Measurements from ENCODE around the gene NCCRP1.
A peak's percentile ranks its signal among the peaks of the same experiment; 100 is the strongest.

The NCCRP1 gene

GRCh38 chr19:39196860-39197562, at the start of gene NCCRP1:
NCCRP1 (plus strand) TSS chr19:39196964; CDS start chr19:39196983, 19 bp downstream.
- no peak for DNase-seq (ENCODE audit: low spot score)

DNA sequence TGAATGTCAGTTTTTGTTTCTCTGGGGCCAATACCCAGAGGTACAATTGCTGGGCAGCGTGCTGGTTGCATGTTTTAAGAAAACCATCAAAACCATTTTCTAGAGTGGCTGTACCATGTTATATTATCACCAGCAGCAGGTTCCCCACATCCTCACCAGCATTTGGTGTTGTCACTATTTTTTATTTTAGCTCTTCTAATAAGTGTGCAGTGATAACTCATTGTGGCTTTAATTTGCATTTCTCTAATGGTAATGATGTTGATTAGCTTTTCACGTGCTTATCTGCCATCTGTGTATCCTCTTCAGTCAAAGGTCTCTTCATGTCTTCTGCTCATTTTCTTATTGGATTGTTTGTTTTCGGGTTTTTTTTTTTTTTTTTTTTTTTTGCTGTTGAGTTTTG, 49.3 kb upstream of the NCCRP1 start:
- no peak for DNase-seq (ENCODE audit: low spot score)

GRCh38 chr19:39148939-39149529, 47.7 kb upstream of the NCCRP1 start:
- DNase-seq (ENCODE audit: low spot score), result no peak

DNA sequence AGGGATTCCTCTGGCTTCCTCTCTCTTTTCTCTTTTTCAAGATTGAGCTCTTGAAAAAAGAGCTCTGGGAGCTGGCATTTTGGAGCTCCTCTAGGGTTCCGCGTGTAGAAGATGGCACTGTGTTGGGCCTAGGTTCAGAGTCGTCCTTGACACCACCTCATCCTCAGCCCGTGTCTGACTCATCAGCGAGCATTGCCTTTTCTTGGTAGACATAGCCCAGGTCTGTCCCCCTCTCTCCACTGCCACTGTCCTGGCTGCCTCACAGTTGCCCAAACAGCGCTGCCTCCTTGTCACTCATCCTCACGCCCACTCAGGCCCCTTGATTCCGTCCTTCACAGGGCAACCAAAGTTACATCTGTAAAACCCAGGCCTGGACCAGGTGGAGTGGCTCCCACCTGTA, 46.5 kb upstream of the NCCRP1 start:
- DNase-seq (ENCODE audit: low spot score), result no peak

- no peak for DNase-seq (ENCODE audit: low spot score)
Observed at GRCh38 chr19:39150807-39151600, 45.8 kb upstream of the NCCRP1 start.

DNA sequence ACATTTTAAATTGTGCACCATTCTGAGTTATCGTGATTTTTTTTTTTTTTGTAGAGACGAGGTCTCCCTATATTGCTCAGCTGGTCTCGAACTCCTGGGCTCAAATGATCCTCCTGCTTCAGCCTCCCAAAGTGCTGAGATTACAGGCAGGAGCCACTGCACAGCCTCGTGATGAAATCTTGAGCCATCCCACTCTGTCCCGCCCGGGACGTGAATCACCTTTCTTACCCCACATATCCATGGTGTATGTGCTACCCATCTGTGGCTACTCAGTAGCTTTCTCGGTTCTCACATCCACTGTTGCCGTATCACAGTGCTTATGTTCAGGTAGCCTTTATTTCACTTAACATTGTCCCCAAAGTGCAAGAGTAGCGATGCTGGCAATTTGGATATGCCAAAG, 44.7 kb upstream of the NCCRP1 start:
- DNase-seq (ENCODE audit: low spot score), result no peak

- no peak for DNase-seq (ENCODE audit: low spot score)
Observed at GRCh38 chr19:39154100-39154628, 42.6 kb upstream of the NCCRP1 start.

DNA sequence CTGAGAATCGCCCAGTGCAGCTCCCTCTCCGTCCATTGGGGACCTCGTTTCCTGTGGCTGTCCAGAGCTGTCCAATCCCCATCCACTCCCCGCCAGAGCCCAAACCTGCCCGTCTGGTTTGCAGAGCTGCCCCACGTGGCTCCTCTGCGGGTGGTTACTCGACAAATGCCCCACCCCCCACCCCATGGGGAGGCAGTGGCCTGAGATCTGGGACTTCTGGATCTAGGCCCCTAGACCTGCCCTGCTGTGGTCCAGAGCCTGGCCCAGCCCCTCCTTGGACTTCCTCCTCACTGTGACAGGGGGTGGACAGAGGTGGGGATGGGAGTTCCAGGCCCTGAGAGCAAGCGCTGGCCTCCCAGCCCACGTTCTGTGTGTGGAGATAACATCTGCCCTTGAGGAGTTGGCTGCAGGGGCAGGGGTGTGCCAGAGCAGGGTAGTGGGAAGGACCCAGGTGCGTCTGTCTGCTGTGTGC, 42.1 kb upstream of the NCCRP1 start:
- peak; percentile 87 for DNase-seq (ENCODE audit: low spot score)

GRCh38 chr19:39155114-39155700, 41.6 kb upstream of the NCCRP1 start:
- DNase-seq (ENCODE audit: low spot score), result no peak

DNA sequence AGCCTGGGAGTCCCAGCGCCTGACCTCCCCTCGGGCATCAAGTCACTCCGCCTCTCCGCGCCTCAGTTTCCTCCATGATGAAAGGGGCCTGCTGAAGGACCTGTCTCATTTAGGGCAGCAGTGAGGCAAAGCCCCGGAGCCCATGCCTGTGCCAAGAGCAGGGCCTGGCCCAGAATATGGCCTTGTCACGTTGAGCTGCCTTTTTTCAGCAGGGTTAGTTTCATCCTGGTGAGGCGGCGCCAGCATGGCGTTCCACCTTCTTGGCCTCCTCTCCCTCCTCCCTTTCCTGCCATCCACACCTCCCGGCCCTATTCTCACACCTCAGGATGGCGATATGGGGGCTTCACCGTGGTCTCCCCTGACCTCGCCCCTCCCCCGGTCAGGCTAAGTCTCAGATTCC, 41.0 kb upstream of the NCCRP1 start:
- no peak for DNase-seq (ENCODE audit: low spot score)

GRCh38 chr19:39156326-39157230, 40.2 kb upstream of the NCCRP1 start:
- DNase-seq (ENCODE audit: low spot score), result peak; percentile 63

- DNase-seq (ENCODE audit: low spot score), result no peak
Observed at GRCh38 chr19:39157275-39157996, 39.3 kb upstream of the NCCRP1 start.

GRCh38 chr19:39157997-39158389, 38.8 kb upstream of the NCCRP1 start:
- no peak for DNase-seq (ENCODE audit: low spot score)

DNA sequence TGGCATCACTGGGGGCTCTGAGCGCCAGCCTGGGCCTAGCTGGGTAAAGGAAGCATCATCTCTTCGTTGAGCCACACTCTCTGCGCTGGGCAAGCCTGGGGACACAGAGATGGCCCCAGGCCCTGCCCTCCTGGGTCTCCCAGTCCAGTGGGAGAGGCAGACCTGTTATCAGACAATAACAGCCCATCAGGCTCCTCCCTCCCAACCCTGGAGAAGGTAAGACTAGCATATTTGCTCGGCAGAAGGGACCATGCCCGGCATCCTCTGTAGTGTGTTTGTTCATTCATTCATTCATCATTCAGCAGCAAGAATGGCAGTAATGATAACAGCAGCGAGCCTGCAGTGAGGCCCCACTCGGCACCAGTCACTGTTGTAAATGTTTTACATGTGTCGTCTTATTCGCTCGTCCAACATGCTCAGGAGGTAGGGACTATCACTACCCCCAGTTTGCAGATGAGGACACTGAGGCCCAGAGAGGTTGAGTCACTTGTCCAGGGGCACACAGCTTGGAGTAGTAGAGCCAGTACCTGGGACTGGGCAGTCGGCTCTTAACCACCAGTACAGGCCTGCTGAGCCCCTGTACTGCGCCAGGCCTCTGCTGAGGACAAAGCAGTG, 38.0 kb upstream of the NCCRP1 start:
- no peak for DNase-seq (ENCODE audit: low spot score)

DNA sequence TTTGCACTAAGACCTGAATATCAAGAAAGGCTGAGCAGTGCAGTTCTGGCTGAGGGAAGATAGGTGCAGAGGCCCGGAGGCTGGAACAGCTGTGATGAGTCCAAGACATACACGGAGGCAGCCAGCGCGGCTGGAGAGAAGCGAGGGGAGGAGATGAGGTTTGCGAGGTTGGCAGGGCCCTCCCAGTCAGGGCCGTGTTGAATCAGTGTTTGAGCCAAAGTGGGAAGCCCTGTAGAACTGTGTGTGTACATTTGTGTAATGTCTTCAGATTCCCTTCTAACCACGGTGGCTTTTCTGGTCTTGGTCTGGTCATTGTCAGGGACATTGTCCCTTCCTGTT, 36.3 kb upstream of the NCCRP1 start:
- no peak for DNase-seq (ENCODE audit: low spot score)

- no peak for DNase-seq (ENCODE audit: low spot score)
Observed at GRCh38 chr19:39160889-39161672, 35.7 kb upstream of the NCCRP1 start.

- no peak for DNase-seq (ENCODE audit: low spot score)
Observed at GRCh38 chr19:39162441-39163043, 34.2 kb upstream of the NCCRP1 start.

GRCh38 chr19:39163621-39164020, 33.1 kb upstream of the NCCRP1 start:
- no peak for DNase-seq (ENCODE audit: low spot score)

- DNase-seq (ENCODE audit: low spot score), result no peak
Observed at GRCh38 chr19:39164289-39164688, 32.5 kb upstream of the NCCRP1 start.

All from iPS-NIHi11 (cell line).